22Rv1 (cell line): ENCODE data around the gene IRAK2.

Experiments used
- CTCF ChIP-seq: fragments of 450-650 bp; IDR thresholded peaks from 2 replicates; pipeline ENCODE4 v1.5.1; 2017; ENCODE audit warnings: mild to moderate bottlenecking
- ZFX ChIP-seq: fragments of 450-650 bp; IDR thresholded peaks from 2 replicates; pipeline ENCODE4 v1.6.1; 2017; ENCODE audit warnings: antibody characterized with exemption, borderline replicate concordance

GRCh38 chr3:10287936-10288574 is 123.3 kb downstream of the IRAK2 start:
- no peak for TF ChIP-seq CTCF
- no peak for TF ChIP-seq ZFX
